ENCODE measurements around the gene ARHGAP19. TPM values are rescaled to one million over a fixed set of nuclear protein-coding genes. Genes with fewer than 3 reads are reported as not detected.

The ARHGAP19 gene
- total and polyA plus RNA-seq, 2 of the 8 experiments (the other 6 are each of a cell fraction or from before 2014, with no cell fraction given), result 13.3 to 32.1 TPM

GRCh38 chr10:97183314-97183713 is 109.1 kb downstream of the ARHGAP19 start:
- CTCF ChIA-PET (ENCODE audit: partially characterized antibody), result interaction anchor here (0.6 to 20.0 kb wide), 7 partner anchors 8 to 462 kb away, joined by 3 to 320 read pairs (median 4); partner anchors contain the start of gene PIK3AP1
- Histone ChIP-seq H3K79me2 (ENCODE audit: control insufficient read depth in 1 of 2, insufficient read depth in 2 of 2, low read length in 2 of 2) (no peaks in the 10 kb centered on the region), H2BK12ac (ENCODE audit: low read depth, low read length) (no peak overlapping the region), H3K14ac (ENCODE audit: insufficient read length) (no peak overlapping the region), H2BK20ac (ENCODE audit: low read length) (no peak overlapping the region; the same call in 1 of the 2 replicates), H2AK5ac (ENCODE audit: low read depth, low read length) (no peak overlapping the region), H3K27ac (ENCODE audit: low read depth, low read length) (no peak overlapping the region), H4K5ac (ENCODE audit: insufficient read length, low read depth, low read length) (no peak overlapping the region), H3K4me3 (ENCODE audit: extremely low read depth in 1 of 4, insufficient read depth in 2 of 4, low read depth in 3 of 4, low read length in 4 of 4) (no peak overlapping the region), H3K23ac (ENCODE audit: insufficient read length) (no peak overlapping the region), H2BK15ac (ENCODE audit: low read length) (no peak overlapping the region), H3K18ac (ENCODE audit: extremely low read depth, low read length) (no peak overlapping the region), H3K9ac (replicated peaks in 1 of 4; ENCODE audit: extremely low read depth in 1 of 4, low read depth in 3 of 4, low read length in 3 of 4) (no peak overlapping the region), H3K56ac (replicated peaks; ENCODE audit: insufficient read length, low read depth, low read length) (no peak overlapping the region), H3K79me1 (ENCODE audit: low read depth, low read length) (no peaks in the 10 kb centered on the region), H3K4me1 (replicated peaks in 1 of 4; ENCODE audit: control insufficient read depth in 3 of 4, insufficient read depth in 4 of 4, low read length in 3 of 4) (peaks cover 2 to 20% (median 11%) of the 10 kb centered on the region in 4 experiments), H3K4me2 (ENCODE audit: insufficient read depth in 1 of 2, low read depth in 2 of 2, low read length in 2 of 2) (no peak overlapping the region), H2BK120ac (replicated peaks; ENCODE audit: low read depth, low read length) (no peak overlapping the region), H4K8ac (ENCODE audit: extremely low read depth, insufficient read depth, low read length) (no peak overlapping the region), H2AFZ (ENCODE audit: low read length) (no peak overlapping the region), H4K20me1 (replicated peaks in 1 of 2; ENCODE audit: control insufficient read depth in 1 of 2, insufficient read depth in 2 of 2, low read length in 2 of 2) (peaks cover 0 to 4% of the 10 kb centered on the region in 2 experiments), H2BK5ac (ENCODE audit: low read depth, low read length) (no peak overlapping the region), H3K23me2 (ENCODE audit: low read depth, low read length) (peaks cover 17% of the 10 kb centered on the region; the same call in 1 of the 2 replicates), H3K36me3 (ENCODE audit: control insufficient read depth in 2 of 4, insufficient read depth in 4 of 4, low read length in 3 of 4) (no peaks in the 10 kb centered on the region), H3K27me3 (replicated peaks in 1 of 4; ENCODE audit: control insufficient read depth in 3 of 4, extremely low read depth in 1 of 4, insufficient read depth in 3 of 4, low read length in 3 of 4) (peaks cover 27 to 54% (median 51%) of the 10 kb centered on the region in 4 experiments), H3K9me3 (ENCODE audit: insufficient read depth in 2 of 2, low read depth in 1 of 2, low read length in 1 of 2) (no peaks in the 10 kb centered on the region), H4K91ac (replicated peaks; ENCODE audit: insufficient read length, low read length) (no peak overlapping the region), H3K4ac (replicated peaks; ENCODE audit: insufficient read length, low read depth, low read length) (no peak overlapping the region)
- WGBS, 2 experiments (ENCODE audit: extremely low coverage in 1 of 2, insufficient coverage in 1 of 2, insufficient read length in 1 of 2, insufficient replicate concordance in 2 of 2, low coverage in 1 of 2, low lambda C conversion rate in 2 of 2, missing lambda C conversion rate in 1 of 2), result 83% methylated on average over 3 of the region's 3 CpGs; no CpG with 5 or more reads in 1 of the 2 experiments
- POLR2A ChIA-PET (ENCODE audit: partially characterized antibody), result no interaction called here
- DNase-seq (ENCODE audit: low read depth in 1 of 2, low spot score in 2 of 2), result no peak
- no peak for FAIRE-seq
- TF ChIP-seq POLR2AphosphoS5 (IDR thresholded peaks at IDR 0.05; ENCODE audit: low read depth, low read length) (no peak), E2F6 (IDR thresholded peaks at IDR 0.05) (no peak), KDM5A (IDR thresholded peaks at IDR 0.05; ENCODE audit: low read length) (no peak), CHD2 (IDR thresholded peaks at IDR 0.05; ENCODE audit: low read length) (no peak), SIX5 (IDR thresholded peaks at IDR 0.05; ENCODE audit: low read depth, low read length) (no peak), RFX5 (IDR thresholded peaks at IDR 0.05; ENCODE audit: borderline replicate concordance, low read depth, low read length) (no peak), POLR2A (IDR thresholded peaks at IDR 0.05; ENCODE audit: control extremely low read depth in 1 of 2, low read depth in 2 of 2, low read length in 2 of 2) (no peak), BACH1 (IDR thresholded peaks at IDR 0.05; ENCODE audit: low read length) (no peak), CHD1 (IDR thresholded peaks at IDR 0.05; ENCODE audit: low read depth, low read length) (no peak), BCL11A (IDR thresholded peaks at IDR 0.05; ENCODE audit: low read depth in 2 of 2, low read length in 2 of 2) (no peak), SP4 (IDR thresholded peaks at IDR 0.05; ENCODE audit: low read length) (no peak), POU5F1 (IDR thresholded peaks at IDR 0.05; ENCODE audit: low read depth, low read length) (no peak), RXRA (IDR thresholded peaks at IDR 0.05; ENCODE audit: insufficient read depth, low read depth, low read length) (no peak)
- TF ChIP-seq, protein P1, sequence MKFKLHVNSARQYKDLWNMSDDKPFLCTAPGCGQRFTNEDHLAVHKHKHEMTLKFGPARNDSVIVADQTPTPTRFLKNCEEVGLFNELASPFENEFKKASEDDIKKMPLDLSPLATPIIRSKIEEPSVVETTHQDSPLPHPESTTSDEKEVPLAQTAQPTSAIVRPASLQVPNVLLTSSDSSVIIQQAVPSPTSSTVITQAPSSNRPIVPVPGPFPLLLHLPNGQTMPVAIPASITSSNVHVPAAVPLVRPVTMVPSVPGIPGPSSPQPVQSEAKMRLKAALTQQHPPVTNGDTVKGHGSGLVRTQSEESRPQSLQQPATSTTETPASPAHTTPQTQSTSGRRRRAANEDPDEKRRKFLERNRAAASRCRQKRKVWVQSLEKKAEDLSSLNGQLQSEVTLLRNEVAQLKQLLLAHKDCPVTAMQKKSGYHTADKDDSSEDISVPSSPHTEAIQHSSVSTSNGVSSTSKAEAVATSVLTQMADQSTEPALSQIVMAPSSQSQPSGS (IDR thresholded peaks at IDR 0.05; ENCODE audit: low read length), result no peak
